Measurements from ENCODE around the gene EFNA2. TPM values are rescaled to one million over a fixed set of nuclear protein-coding genes. Genes with fewer than 3 reads are reported as not detected.

Gene EFNA2
- 0.27 TPM in 1 of 2 replicates, not detected in the other for total RNA-seq

GRCh38 chr19:1285737-1286360 lies at the start of gene EFNA2:
Gene EFNA2 (plus strand): TSS chr19:1285873. CDS start chr19:1286169, 296 bp downstream.

DNA sequence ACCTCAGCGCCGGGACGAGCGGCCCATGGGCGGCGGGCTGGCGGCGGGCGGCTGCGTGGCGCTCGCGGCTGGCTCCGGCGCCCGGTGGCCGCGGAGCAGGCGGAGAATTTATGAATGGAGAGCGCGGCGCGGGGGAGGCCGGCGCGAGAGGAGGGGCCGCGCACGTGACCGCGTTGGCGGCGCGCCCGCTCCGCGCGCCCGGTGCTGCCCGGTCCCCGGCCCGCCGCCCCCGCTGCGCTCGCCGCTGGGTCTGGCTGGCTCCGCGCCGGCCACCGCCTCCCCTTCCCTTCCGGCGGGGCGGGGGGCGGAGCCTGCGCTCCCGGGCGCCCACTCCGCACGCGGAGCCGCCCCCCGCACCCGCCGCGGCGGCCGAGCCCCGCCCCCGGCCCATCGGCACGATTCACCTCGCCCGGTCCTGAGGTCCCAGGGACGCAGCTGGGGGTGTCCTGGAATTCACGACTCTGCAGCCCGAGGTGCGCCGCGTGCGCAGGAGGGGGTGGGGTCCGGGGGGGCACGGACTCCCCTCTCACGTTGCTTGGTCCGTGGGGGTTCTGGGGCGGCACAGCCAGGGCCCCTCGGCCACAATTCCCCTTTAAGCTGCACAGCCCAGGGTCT lies 47.8 kb upstream of the EFNA2 start, which contains the start of gene CBARP:
Gene CBARP (minus strand): TSS at position 252 of the 615 bp plus-strand sequence. CDS start 1,905 bp downstream, outside the sequence.

GRCh38 chr19:1241417-1242095 lies 44.1 kb upstream of the EFNA2 start, which contains the start of gene ATP5F1D:
Gene ATP5F1D (plus strand): TSS chr19:1241751. CDS start chr19:1241851, 100 bp downstream.

DNA sequence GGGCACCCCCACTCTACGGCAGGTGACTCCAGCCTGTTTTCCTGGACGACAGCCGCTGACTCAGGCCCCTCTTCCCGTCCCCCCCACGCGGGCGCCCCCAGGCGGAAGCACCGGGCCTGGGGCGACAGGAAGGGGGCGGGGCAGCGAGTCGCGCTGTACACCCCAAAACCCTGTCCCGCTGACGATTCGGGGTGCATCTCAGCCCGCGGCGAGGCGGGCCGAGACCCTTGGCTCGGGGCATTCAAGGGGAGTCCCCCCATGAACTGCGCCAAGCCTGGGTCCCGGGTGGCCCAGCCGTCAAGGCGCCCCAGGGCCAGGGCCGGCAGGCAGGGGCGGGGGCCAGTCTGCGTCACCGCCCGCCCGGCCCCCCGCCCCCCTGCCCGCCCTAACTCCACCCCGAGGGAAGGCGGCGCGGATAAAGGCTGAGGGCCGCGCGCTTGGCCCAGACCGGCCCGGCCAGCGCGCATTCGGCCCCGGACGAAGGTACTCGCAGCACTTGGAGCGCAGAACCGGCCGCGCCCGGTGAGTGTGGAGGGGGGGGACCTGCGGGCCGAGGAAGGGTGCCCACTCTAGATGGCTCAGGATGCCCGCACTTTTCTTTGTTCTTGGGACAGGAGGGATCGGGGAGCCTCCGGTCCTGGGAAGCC lies 37.4 kb upstream of the EFNA2 start, which contains the start of gene MIDN:
Gene MIDN (plus strand): TSS at position 445 of the 647 bp plus-strand sequence. CDS start 1,714 bp downstream, outside the sequence.

DNA sequence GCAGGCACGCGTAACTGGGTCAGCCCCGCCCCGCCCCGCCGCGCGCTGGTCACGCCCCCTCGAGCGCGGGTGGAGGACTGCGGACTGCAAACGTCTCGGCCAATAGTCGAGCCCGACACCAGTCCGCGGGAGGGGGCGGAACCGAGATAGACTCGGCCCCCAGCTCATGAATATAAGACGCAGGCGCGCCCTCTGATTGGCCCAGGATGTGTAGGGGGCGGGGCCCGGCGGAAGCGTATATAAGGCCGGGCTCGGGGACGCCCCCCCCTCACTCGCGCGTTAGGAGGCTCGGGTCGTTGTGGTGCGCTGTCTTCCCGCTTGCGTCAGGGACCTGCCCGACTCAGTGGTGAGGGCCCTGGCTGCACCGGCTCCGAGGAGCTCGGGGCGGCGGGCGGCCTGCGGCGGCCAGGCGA lies 16.6 kb upstream of the EFNA2 start, which contains the start of gene CIRBP:
Gene CIRBP (plus strand): TSS at position 268 of the 413 bp plus-strand sequence. CDS start 1,602 bp downstream, outside the sequence.

DNA sequence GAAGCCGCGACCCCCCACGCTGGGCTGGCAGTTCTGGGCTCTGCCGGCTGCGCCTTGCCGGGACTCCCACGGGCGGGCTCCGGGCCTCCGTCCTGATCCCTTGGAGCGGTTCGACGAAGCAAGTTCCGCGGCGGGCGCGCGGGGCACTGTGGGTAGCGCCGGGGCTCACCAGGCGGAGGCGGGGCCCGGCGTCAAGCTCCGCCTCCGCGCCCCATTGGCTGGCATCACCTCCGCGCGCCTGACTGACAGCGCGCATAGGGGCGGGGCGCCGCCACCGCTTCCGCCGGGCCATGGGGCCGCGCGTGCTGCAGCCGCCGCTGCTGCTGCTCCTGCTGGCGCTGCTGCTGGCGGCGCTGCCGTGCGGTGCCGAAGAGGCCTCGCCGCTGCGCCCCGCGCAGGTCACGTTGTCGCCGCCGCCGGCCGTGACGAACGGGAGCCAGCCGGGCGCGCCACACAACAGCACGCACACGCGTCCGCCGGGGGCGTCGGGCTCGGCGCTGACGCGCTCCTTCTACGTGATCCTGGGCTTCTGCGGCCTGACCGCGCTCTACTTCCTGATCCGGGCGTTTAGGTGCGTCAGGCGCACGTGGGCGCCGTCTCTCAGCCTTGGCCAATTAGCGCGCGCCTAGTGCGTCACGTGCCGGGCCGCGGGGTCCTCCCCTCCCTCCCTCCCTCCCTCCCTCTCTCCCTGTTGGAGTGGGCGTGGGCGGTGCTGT lies 10.3 kb upstream of the EFNA2 start, which contains the start of gene FAM174C:
Gene FAM174C (plus strand): TSS at position 271 of the 716 bp plus-strand sequence. CDS start 20 bp downstream, at position 291.

Other genes with a start within 250 kb of the EFNA2 start
- 4.1 and 6.2 TPM in 2 replicates for gene ABCA7, start 245.8 kb upstream of the EFNA2 start, total RNA-seq
- 6.8 and 12.9 TPM in 2 replicates for gene ARHGAP45, start 218.7 kb upstream of the EFNA2 start, total RNA-seq
- 82.4 and 139 TPM in 2 replicates for gene POLR2E, start 190.5 kb upstream of the EFNA2 start, total RNA-seq
- gene GPX4, start 181.9 kb upstream of the EFNA2 start, total RNA-seq = 226 and 365 TPM in 2 replicates
- 26.5 and 37.5 TPM in 2 replicates for gene SBNO2, start 111.6 kb upstream of the EFNA2 start, total RNA-seq
- gene STK11, start 80.1 kb upstream of the EFNA2 start, total RNA-seq = 68.5 and 75.7 TPM in 2 replicates
- gene CBARP, start 47.9 kb upstream of the EFNA2 start, total RNA-seq = 3.1 and 3.8 TPM in 2 replicates
- 21.3 and 23.3 TPM in 2 replicates for gene ATP5F1D, start 44.1 kb upstream of the EFNA2 start, total RNA-seq
- gene MIDN, start 37.3 kb upstream of the EFNA2 start, total RNA-seq = 20.2 and 22.2 TPM in 2 replicates
- gene CIRBP, start 16.5 kb upstream of the EFNA2 start, total RNA-seq = 129 and 154 TPM in 2 replicates
- gene FAM174C, start 10.3 kb upstream of the EFNA2 start, total RNA-seq = 25.6 and 30.5 TPM in 2 replicates
- 48.8 and 60.9 TPM in 2 replicates for gene NDUFS7, start 98.0 kb downstream of the EFNA2 start, total RNA-seq
- 15.6 and 15.7 TPM in 2 replicates for gene GAMT, start 115.7 kb downstream of the EFNA2 start, total RNA-seq
- 66.4 and 95.1 TPM in 2 replicates for gene DAZAP1, start 121.7 kb downstream of the EFNA2 start, total RNA-seq
- gene RPS15, start 152.5 kb downstream of the EFNA2 start, total RNA-seq = 638 and 737 TPM in 2 replicates
- 0.07 and 0.13 TPM in 2 replicates for gene APC2, start 164.2 kb downstream of the EFNA2 start, total RNA-seq
- gene C19orf25, start 193.3 kb downstream of the EFNA2 start, total RNA-seq = 14.0 and 17.9 TPM in 2 replicates
- 1.1 and 1.3 TPM in 2 replicates for gene PCSK4, start 204.5 kb downstream of the EFNA2 start, total RNA-seq
- gene REEP6, start 205.3 kb downstream of the EFNA2 start, total RNA-seq = 0.57 and 1.1 TPM in 2 replicates
- 0.22 and 0.53 TPM in 2 replicates for gene ADAMTSL5, start 227.1 kb downstream of the EFNA2 start, total RNA-seq
- not detected in 2 replicates for gene PLK5, start 238.2 kb downstream of the EFNA2 start, total RNA-seq